CD8-positive, alpha-beta memory T cell (primary cell): ENCODE results near the gene MSLN. TPM values are rescaled to one million over a fixed set of nuclear protein-coding genes. Genes with fewer than 3 reads are reported as not detected.

Experiments used
- CTCF ChIA-PET: fragments of 350-600 bp; sonication (Branson Sonifier 250); formaldehyde crosslinking; loops from one replicate; lab custom pipeline; 2021; ENCODE audit warnings: antibody characterized with exemption; lab: Charles Lee
- POLR2A ChIA-PET: fragments of 350-600 bp; sonication (Branson Sonifier 250); formaldehyde crosslinking; loops from one replicate; lab custom pipeline; 2021; ENCODE audit warnings: antibody characterized with exemption; lab: Charles Lee
- DNase-seq, 5 donors: peaks; one replicate each; pipeline versions ENCODE4 v3.0.0 to v3.0.0-alpha.2; 2020 to 2022; ENCODE audit warnings: mixed read lengths in 1 of 5
- H3K27ac ChIP-seq: one replicate; pipeline ENCODE4 v1.7.0; 2013; ENCODE audit warnings: low read depth, mild to moderate bottlenecking, low read length, moderate library complexity
- H3K27me3 ChIP-seq: 2 replicates; pipeline ENCODE4 v1.7.0; 2013; ENCODE audit warnings: low read length, mild to moderate bottlenecking; ENCODE audit not compliant: insufficient read depth, poor library complexity, severe bottlenecking
- H3K36me3 ChIP-seq: 2 replicates; pipeline ENCODE4 v1.7.0; 2013; ENCODE audit warnings: mild to moderate bottlenecking, low read length, moderate library complexity; ENCODE audit not compliant: insufficient read depth
- H3K4me1 ChIP-seq: 2 replicates; pipeline ENCODE4 v1.7.0; 2013; ENCODE audit warnings: mild to moderate bottlenecking, low read length, moderate library complexity; ENCODE audit not compliant: insufficient read depth
- H3K4me3 ChIP-seq: 2 replicates; pipeline ENCODE4 v1.7.0; 2013; ENCODE audit warnings: mild to moderate bottlenecking, low read length
- H3K9me3 ChIP-seq: 2 replicates; pipeline ENCODE4 v1.7.0; 2013; ENCODE audit warnings: mild to moderate bottlenecking, low read length
- H3K27ac Mint-ChIP-seq, 8 donors: one replicate each; pipeline ENCODE4 v1.8.0; 2020 to 2021; ENCODE audit warnings: mixed read lengths in 8 of 8, mild to moderate bottlenecking in 6 of 8, inconsistent platforms in 3 of 8, moderate library complexity in 3 of 8
- H3K27me3 Mint-ChIP-seq, 2 donors: one replicate each; pipeline ENCODE4 v1.8.0; 2020 to 2021; ENCODE audit warnings: mixed read lengths in 2 of 2, mild to moderate bottlenecking in 1 of 2, moderate library complexity in 1 of 2
- H3K36me3 Mint-ChIP-seq, 3 donors: one replicate each; pipeline ENCODE4 v1.8.0; 2020 to 2021; ENCODE audit warnings: mixed read lengths in 3 of 3, inconsistent platforms in 1 of 3, mild to moderate bottlenecking in 1 of 3
- H3K4me1 Mint-ChIP-seq, 3 donors: one replicate each; pipeline ENCODE4 v1.8.0; 2020 to 2021; ENCODE audit warnings: mixed read lengths in 3 of 3, inconsistent platforms in 1 of 3, mild to moderate bottlenecking in 1 of 3
- H3K4me3 Mint-ChIP-seq, 7 donors: one replicate each; pipeline ENCODE4 v1.8.0; 2020 to 2021; ENCODE audit warnings: mixed read lengths in 7 of 7, mild to moderate bottlenecking in 6 of 7, moderate library complexity in 4 of 7, inconsistent platforms in 2 of 7
- H3K9me3 Mint-ChIP-seq, 5 donors: one replicate each; pipeline ENCODE4 v1.8.0; 2020 to 2022; ENCODE audit warnings: mixed read lengths in 5 of 5, mild to moderate bottlenecking in 3 of 5, moderate library complexity in 2 of 5, inconsistent platforms in 1 of 5
- polyA plus RNA-seq: library from polyadenylated mRNA; unstranded; fragments of 300-500 nt; fragmentation: Illumina TruSeq; gene quantifications from one replicate; pipeline ENCODE4 v1.2.3, GENCODE V29; 2021
- total RNA-seq, 2 experiments: library from RNA; stranded (reverse); gene quantifications; one replicate each; pipeline ENCODE4 v1.2.3, GENCODE V29; 2021

MSLN gene
- total and polyA plus RNA-seq, 3 experiments from 2014 or later = not detected

DNA sequence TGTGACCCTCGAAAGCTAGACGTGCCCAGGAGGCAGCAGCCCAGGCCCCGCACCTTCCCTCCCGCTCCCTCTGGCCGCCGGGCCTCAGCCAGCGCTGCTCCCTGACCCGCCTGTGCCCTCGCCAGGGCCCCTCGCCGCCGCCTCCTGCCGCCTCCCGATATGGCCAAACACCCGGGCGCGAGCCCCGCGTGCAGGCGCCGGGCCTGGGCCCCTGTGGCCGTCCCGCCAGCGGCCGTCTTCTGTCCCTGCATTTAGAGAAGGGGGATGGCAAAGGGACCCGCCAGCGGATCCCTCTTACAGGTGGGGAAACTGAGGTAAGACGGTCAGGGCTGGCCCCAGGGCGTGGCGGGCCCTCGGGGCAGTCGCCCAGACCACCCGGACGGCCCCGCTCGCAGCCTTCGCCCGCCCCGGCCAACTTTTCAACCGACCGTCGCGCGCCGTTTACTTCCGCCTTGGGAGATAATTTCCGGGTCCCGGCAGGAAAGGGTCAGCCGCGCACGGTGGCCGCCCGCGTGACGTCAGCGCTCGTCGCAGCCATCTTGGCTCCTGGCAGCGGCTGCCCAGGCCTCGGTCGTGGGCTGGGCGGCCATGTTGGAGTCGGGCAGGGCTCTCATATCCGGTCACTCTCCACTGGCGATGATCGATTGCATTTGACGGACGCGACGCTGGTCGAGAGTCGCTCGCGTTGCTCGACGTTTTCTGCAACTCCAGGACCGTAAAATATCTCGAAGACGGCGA lies 47.0 kb downstream of the MSLN start:
- H3K27me3 Mint-ChIP-seq = peaks cover 6 to 10% of the 10 kb centered on the region in 2 donors
- Histone ChIP-seq H3K27ac (peak overlapping the region; percentile 85), H3K36me3 (no peaks in the 10 kb centered on the region), H3K4me1 (peaks cover 7% of the 10 kb centered on the region), H3K4me3 (peak overlapping the region; percentile 96), H3K27me3 (no peaks in the 10 kb centered on the region), H3K9me3 (no peaks in the 10 kb centered on the region)
- H3K36me3 Mint-ChIP-seq = peaks cover 0 to 3% (median 3%) of the 10 kb centered on the region in 3 donors
- H3K27ac Mint-ChIP-seq = peak overlapping the region; percentile 88 to 100 (median 94)
- CTCF ChIA-PET = interaction anchor here (1.2 kb wide), 1 partner anchor 95 kb away, joined by 5 read pairs; no protein-coding TSS in a partner anchor
- H3K9me3 Mint-ChIP-seq = peaks cover 0 to 5% (median 0%) of the 10 kb centered on the region in 5 donors
- peak; percentile 72 to 87 (median 74) for DNase-seq
- H3K4me3 Mint-ChIP-seq = peak overlapping the region; percentile 90 to 96 (median 94)
- peaks cover 11 to 15% (median 12%) of the 10 kb centered on the region in 3 donors for H3K4me1 Mint-ChIP-seq
- POLR2A ChIA-PET = interaction anchor here (0.5 to 1.0 kb wide), 3 partner anchors 19 to 406 kb away, joined by 3 to 6 read pairs (median 4); partner anchors contain the start of genes CHTF18, DECR2 and RPUSD1

DNA sequence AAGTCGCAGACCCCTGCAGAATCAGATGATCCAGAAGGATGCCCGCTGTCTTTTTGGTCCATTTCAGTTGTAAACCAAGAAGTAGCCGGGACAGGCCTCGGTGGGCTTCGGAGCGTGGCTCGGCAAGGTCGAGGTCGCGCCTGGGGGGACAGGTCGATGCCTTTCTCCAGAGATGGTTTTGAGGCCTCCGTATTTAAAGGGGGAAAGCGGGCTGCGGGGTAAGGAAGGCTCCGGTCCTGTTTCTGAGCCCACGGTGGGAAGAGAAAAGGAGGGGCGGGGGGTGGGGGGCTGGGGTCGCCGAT lies 47.5 kb downstream of the MSLN start:
- POLR2A ChIA-PET = no interaction called here
- H3K27ac ChIP-seq = peak overlapping the region; percentile 85

DNA sequence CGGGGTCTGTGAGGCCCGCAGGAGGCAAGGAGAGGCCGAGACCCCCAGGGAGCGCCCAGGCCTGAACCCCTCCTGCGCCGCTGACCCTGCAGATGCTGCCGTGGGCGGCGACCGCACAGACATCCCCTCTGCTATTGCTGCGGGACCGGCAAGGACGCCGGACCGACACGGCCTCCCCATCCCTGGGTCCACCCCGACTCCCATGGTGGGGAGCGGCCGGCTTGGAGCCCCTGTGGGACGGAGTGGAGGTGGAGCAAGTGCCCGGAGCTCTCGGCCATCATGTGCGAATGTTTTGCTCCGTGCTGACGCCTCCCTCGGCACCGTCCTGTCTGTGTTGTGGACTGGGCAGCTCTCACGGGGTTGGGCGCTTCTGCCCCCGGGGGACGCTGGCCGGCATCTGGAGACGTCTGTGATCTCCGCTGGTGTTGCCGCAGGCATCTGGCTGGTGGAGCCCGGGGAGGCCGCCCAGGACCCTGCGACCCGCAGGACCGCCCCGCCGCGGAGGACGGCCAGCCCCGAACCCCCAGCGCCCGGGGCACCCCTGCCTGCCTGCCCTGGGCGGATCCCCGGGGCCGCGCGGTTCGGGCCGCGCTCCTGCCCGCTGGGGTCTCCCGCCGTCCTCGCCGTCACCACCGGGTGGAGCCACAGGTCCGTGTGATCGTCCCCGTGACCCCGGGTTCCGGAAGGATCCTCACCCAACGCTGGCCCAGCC lies 52.8 kb downstream of the MSLN start:
- H3K4me3 ChIP-seq = no peak overlapping the region
- Mint-ChIP-seq H3K27me3 (peaks cover 26 to 27% of the 10 kb centered on the region in 2 donors), H3K36me3 (peaks cover 0 to 3% (median 0%) of the 10 kb centered on the region in 3 donors), H3K4me3 (peak overlapping the region in 1 of 7 donors; percentile 69), H3K4me1 (peaks cover 4 to 10% (median 9%) of the 10 kb centered on the region in 3 donors), H3K27ac (no peak overlapping the region), H3K9me3 (peaks cover 0 to 5% (median 0%) of the 10 kb centered on the region in 5 donors)
- no peak overlapping the region for H3K27ac ChIP-seq
- H3K27me3 ChIP-seq = no peaks in the 10 kb centered on the region
- no peaks in the 10 kb centered on the region for H3K9me3 ChIP-seq
- no peaks in the 10 kb centered on the region for H3K36me3 ChIP-seq
- peaks cover 4% of the 10 kb centered on the region for H3K4me1 ChIP-seq
- ChIA-PET CTCF (no interaction called here), POLR2A (no interaction called here)
- DNase-seq = peak in 4 of 5 donors; percentile 17 to 45 (median 20)

More for the DNA sequence above, 47.5 kb downstream of the MSLN start:
- no peaks in the 10 kb centered on the region for H3K27me3 ChIP-seq
- Mint-ChIP-seq H3K36me3 (peaks cover 0 to 3% (median 3%) of the 10 kb centered on the region in 3 donors), H3K4me3 (peak overlapping the region; percentile 90 to 96 (median 94)), H3K27ac (peak overlapping the region; percentile 88 to 100 (median 94)), H3K4me1 (peaks cover 12 to 18% (median 15%) of the 10 kb centered on the region in 3 donors), H3K27me3 (peaks cover 10 to 15% of the 10 kb centered on the region in 2 donors), H3K9me3 (peaks cover 0 to 5% (median 0%) of the 10 kb centered on the region in 5 donors)
- H3K4me3 ChIP-seq = peak overlapping the region; percentile 96
- no peaks in the 10 kb centered on the region for H3K36me3 ChIP-seq
- H3K4me1 ChIP-seq = peaks cover 7% of the 10 kb centered on the region
- no peaks in the 10 kb centered on the region for H3K9me3 ChIP-seq
- DNase-seq = no peak
- CTCF ChIA-PET = no interaction called here

DNA sequence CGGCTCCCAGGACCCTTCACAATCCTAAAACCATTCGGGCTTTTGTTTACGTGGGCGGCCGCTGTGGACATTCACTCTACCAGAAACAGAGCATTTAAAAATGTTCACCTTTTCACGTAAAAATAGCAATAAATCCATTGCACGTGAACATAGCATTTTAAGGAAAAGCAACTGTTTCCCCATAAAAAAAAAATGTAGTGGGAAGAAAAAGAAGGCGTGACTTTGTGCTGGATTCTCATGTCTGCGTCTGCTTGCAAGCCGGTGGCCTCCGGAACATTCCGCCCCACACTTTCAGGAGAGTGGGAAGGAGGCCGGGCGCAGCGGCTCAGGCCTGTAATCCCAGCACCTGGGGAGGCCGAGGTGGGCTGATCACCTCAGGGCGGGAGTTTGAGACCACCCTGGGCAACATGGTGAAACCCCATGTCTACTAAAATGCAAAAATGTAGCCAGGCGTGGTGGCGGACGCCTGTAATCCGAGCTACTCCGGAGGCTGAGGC lies 53.4 kb downstream of the MSLN start:
- no peaks in the 10 kb centered on the region for H3K27me3 ChIP-seq
- no peak overlapping the region for H3K27ac Mint-ChIP-seq
- H3K4me1 Mint-ChIP-seq = peaks cover 0 to 7% (median 6%) of the 10 kb centered on the region in 3 donors
- peaks cover 0 to 3% (median 0%) of the 10 kb centered on the region in 3 donors for H3K36me3 Mint-ChIP-seq
- CTCF ChIA-PET = no interaction called here
- H3K27me3 Mint-ChIP-seq = peaks cover 26 to 27% of the 10 kb centered on the region in 2 donors
- POLR2A ChIA-PET = no interaction called here
- no peak overlapping the region for H3K27ac ChIP-seq
- H3K9me3 Mint-ChIP-seq = peaks cover 0 to 5% (median 0%) of the 10 kb centered on the region in 5 donors
- no peaks in the 10 kb centered on the region for H3K36me3 ChIP-seq
- H3K4me1 ChIP-seq = no peaks in the 10 kb centered on the region
- H3K4me3 ChIP-seq = no peak overlapping the region
- H3K9me3 ChIP-seq = no peaks in the 10 kb centered on the region
- DNase-seq = no peak
- no peak overlapping the region for H3K4me3 Mint-ChIP-seq

DNA sequence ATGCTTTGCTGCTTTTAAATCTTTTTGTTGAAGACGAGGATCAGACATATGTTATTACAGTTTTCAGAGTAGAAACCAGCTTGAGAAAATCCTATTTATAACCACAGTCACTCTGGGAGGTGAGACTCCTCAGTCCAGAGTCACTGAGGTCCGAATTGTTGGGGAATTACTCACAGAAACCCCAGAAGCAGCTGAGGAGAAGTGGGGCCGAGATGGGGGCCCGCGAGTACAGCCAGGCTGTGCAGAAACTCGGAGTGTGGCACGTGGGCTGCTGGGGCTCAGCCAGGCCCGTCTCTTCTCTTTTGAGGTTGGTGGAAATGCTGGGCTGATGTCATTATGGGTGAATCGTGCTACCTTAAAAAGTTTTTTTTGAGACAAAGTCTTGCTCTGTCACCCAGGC lies 54.4 kb downstream of the MSLN start:
- CTCF ChIA-PET = no interaction called here
- Mint-ChIP-seq H3K4me1 (peaks cover 8 to 12% (median 9%) of the 10 kb centered on the region in 3 donors), H3K4me3 (peak overlapping the region in 1 of 7 donors; percentile 48), H3K9me3 (peaks cover 0 to 5% (median 0%) of the 10 kb centered on the region in 5 donors), H3K27ac (no peak overlapping the region), H3K36me3 (peaks cover 0 to 3% (median 0%) of the 10 kb centered on the region in 3 donors), H3K27me3 (peaks cover 32 to 35% of the 10 kb centered on the region in 2 donors)
- Histone ChIP-seq H3K27me3 (peaks cover 4% of the 10 kb centered on the region), H3K4me1 (peaks cover 7% of the 10 kb centered on the region), H3K36me3 (no peaks in the 10 kb centered on the region), H3K4me3 (no peak overlapping the region), H3K9me3 (no peaks in the 10 kb centered on the region), H3K27ac (no peak overlapping the region)
- POLR2A ChIA-PET = no interaction called here
- DNase-seq = no peak

DNA sequence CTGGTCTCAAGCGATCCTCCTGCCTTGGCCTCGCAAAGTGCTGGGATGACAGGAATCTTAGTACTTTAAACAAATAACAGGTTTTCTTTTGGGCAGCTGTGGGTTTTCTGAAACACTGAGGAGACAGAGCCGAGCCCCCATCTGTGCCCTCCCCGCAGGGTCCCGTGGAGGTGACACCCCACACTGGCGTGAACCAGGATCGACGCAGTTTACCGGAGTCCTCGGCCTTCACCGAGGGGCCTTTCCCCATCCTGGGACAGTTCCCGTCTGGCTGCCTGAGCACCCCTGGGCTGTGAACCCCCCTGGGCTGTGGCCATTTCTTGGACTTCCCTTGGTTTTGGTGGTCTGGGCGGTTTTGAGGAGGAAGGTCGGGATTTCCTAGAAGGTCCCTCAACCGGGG lies 55.3 kb downstream of the MSLN start:
- CTCF ChIA-PET = no interaction called here
- peaks cover 4% of the 10 kb centered on the region for H3K27me3 ChIP-seq

DNA sequence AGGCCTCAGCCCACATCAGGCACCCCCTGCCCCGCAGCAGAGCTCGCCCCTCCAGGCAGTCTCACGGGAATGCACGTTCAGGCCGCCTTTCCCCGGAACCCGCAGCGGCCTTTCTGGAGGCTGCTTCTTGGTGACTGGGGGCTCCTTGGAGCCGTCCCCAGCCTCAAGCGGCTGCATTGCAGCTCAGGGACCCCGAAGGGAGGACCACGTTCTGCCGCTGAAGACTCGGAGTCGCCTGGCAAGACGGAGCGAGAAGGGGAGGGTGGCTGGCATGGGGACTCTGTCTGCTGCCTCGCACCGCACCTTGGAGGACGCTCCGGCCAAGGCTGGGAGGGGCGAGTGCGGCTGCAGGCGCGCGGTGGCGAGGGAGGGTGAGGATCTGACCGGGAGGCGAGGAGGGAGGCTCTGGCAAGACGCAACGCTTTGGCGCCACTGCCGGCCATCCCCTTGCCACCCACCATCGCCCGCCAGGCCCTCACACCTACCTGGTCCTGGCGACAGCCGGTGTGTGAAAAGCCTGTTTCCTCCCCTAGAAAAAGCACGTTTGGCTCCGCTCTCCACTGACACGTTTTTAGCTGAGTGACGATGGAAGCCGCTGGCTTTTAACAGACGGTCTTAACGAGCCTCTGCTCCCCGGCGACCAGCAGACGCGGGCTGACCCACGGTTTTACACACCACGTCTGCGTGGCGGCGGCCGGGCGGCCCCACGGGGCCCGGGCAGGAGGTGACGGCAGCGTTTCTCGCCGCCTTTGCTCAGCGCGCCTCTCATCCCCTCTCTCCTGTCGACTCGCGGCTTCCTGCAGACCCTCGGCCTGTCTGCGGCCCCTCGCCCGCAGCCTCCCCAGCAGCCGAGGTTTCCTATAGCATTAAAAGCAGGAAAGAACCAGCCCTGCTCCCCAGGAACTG lies 56.7 kb downstream of the MSLN start:
- no peak overlapping the region for H3K4me3 Mint-ChIP-seq
- H3K27me3 ChIP-seq = peaks cover 4% of the 10 kb centered on the region
- no peak overlapping the region for H3K27ac Mint-ChIP-seq
- peaks cover 28 to 40% of the 10 kb centered on the region in 2 donors for H3K27me3 Mint-ChIP-seq
- H3K4me1 ChIP-seq = peaks cover 7% of the 10 kb centered on the region
- no peak overlapping the region for H3K27ac ChIP-seq
- H3K9me3 Mint-ChIP-seq = peaks cover 0 to 2% (median 0%) of the 10 kb centered on the region in 5 donors
- H3K9me3 ChIP-seq = no peaks in the 10 kb centered on the region
- H3K4me1 Mint-ChIP-seq = peaks cover 10 to 19% (median 10%) of the 10 kb centered on the region in 3 donors
- CTCF ChIA-PET = no interaction called here
- H3K36me3 Mint-ChIP-seq = no peaks in the 10 kb centered on the region
- DNase-seq = no peak
- H3K36me3 ChIP-seq = no peaks in the 10 kb centered on the region
- POLR2A ChIA-PET = no interaction called here
- H3K4me3 ChIP-seq = no peak overlapping the region

More for the DNA sequence above, 55.3 kb downstream of the MSLN start:
- Mint-ChIP-seq H3K36me3 (peaks cover 0 to 3% (median 0%) of the 10 kb centered on the region in 3 donors), H3K4me1 (peaks cover 10 to 17% (median 10%) of the 10 kb centered on the region in 3 donors), H3K27ac (no peak overlapping the region), H3K4me3 (no peak overlapping the region), H3K27me3 (peaks cover 32 to 39% of the 10 kb centered on the region in 2 donors), H3K9me3 (peaks cover 0 to 5% (median 0%) of the 10 kb centered on the region in 5 donors)
- no peaks in the 10 kb centered on the region for H3K9me3 ChIP-seq
- peaks cover 7% of the 10 kb centered on the region for H3K4me1 ChIP-seq
- no peak for DNase-seq
- no peaks in the 10 kb centered on the region for H3K36me3 ChIP-seq
- H3K27ac ChIP-seq = no peak overlapping the region
- H3K4me3 ChIP-seq = no peak overlapping the region
- POLR2A ChIA-PET = no interaction called here
